Activated naive CD4-positive, alpha-beta T cell treated with anti-CD3 and anti-CD28 coated beads, Interleukin-2, amount 10 ng/mL, durations not matched to agents 7 days and 5 days (primary cell): ENCODE results near the gene ADAMTS2.

Experiments used
- CTCF ChIA-PET: fragments of 350-600 bp; sonication (Branson Sonifier 250); formaldehyde crosslinking; loops from one replicate; lab custom pipeline; 2021; ENCODE audit warnings: antibody characterized with exemption; lab: Charles Lee
- DNase-seq: peaks from one replicate; pipeline ENCODE4 v3.0.0-alpha.2; 2020
- H3K27ac Mint-ChIP-seq: one replicate; pipeline ENCODE4 v1.8.0; 2021; ENCODE audit warnings: mild to moderate bottlenecking, moderate library complexity, mixed read lengths
- H3K27me3 Mint-ChIP-seq: one replicate; pipeline ENCODE4 v1.8.0; 2021; ENCODE audit warnings: mild to moderate bottlenecking, mixed read lengths
- H3K36me3 Mint-ChIP-seq: one replicate; pipeline ENCODE4 v1.8.0; 2021; ENCODE audit warnings: mixed read lengths
- H3K4me1 Mint-ChIP-seq: one replicate; pipeline ENCODE4 v1.8.0; 2021; ENCODE audit warnings: mixed read lengths
- H3K4me3 Mint-ChIP-seq: one replicate; pipeline ENCODE4 v1.8.0; 2021; ENCODE audit warnings: mild to moderate bottlenecking, moderate library complexity, mixed read lengths
- H3K9me3 Mint-ChIP-seq: one replicate; pipeline ENCODE4 v1.8.0; 2021; ENCODE audit warnings: mixed read lengths

ADAMTS2 gene

DNA sequence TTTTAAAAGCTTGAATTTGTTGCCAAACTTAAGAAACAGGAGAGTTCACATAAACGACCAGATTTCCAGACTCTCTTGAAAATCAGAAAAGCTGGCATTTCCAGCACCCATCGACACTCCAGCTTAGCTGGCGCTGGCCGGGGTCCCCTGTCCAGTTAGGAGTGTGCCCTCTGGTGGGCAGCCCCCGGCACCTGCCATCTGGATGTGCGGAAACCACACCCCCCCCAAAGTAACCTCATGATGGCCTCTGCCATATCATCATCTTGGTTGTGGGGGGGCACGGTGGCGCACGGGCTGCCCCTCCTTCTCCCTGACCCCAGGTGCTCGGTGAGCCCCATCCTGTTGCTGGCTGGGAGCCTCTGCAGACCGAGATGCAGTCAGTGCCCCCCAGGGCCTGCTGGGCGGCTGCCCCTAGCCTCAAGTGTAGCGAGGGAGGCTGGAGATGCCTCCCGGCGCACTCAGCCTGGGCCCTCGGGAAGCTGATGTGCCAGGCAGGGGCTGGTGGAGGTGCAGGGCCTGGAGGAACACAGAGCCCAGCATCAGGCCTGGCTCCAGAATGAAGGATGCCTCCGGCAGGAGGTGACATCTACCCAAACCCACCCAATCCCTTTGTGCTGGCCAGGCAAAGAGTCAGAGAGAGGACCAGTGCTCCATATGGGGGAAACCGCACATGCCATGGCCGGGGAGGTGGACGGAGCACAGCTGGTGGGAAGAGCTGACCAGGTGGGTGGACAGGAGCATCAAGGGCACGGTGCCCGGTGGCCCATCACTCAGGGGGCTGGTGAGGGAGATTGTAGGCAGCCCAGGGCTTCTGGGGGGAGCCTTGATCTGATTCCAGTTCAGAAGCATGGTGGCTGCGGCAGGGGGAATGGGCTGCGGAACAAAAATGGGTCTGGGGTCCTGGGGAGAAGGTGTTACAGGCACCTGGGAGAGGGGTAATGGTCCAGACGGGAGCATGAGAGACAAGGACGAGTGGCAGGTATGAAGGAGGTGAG, 70.6 kb downstream of the ADAMTS2 start:
- Mint-ChIP-seq H3K27me3 (no peaks in the 10 kb centered on the region), H3K4me3 (no peak overlapping the region), H3K27ac (no peak overlapping the region), H3K9me3 (no peaks in the 10 kb centered on the region), H3K4me1 (no peaks in the 10 kb centered on the region), H3K36me3 (no peaks in the 10 kb centered on the region)
- no peak for DNase-seq
- CTCF ChIA-PET: no interaction called here

DNA sequence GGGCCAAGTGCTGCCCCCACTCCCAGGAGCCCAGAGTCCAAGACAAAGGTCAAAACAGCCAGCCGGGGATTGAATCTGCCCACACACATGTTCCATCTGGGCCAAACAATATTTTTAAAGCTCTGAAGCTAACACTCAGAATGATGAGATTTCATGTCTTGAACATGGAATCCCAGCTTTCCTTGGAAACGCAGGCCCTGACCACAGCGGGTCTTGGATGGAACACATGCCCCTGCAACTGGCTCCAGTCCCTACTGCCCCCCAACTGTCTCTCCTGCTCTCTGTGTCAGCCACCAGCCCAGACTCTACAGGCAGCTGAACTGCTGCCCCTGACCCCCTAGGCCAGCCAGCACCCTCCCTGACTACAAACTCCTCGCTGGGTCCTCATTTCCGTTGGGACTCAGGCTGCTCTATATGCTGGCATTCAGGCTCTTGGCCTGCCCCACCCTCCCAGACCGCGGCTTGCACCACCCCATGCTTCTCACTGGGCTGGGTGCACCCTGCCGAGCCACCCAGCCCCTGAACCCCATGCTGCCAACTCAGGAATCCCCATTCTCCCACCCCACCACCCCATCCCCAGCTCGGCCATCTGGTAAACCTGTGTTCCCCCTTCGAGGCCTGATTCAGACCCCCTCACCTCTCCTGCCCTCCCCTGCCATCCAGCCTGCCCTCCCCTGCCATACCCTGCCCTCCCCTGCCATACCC, 71.7 kb downstream of the ADAMTS2 start:
- no peak overlapping the region for H3K27ac Mint-ChIP-seq
- DNase-seq: no peak
- no peaks in the 10 kb centered on the region for H3K4me1 Mint-ChIP-seq
- H3K9me3 Mint-ChIP-seq: no peaks in the 10 kb centered on the region
- no peaks in the 10 kb centered on the region for H3K36me3 Mint-ChIP-seq
- no peaks in the 10 kb centered on the region for H3K27me3 Mint-ChIP-seq
- H3K4me3 Mint-ChIP-seq: no peak overlapping the region
- CTCF ChIA-PET: no interaction called here

DNA sequence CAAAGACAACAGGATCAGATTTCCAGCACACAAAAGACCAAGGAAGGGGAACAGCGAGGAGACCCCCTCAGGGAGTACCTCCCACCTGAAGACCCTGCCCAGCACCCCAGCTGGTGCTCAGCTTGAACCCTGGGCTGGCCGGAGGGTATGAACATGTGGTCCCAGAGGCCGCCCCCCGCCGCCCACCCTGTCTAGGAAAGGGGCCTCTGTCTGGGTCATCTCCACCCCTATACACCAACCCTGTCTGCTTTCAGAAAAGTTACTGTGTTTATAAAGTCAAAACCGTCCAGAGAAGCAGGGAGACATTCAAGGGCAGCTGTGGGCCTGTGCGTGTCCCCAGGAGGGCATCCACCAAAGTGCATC, 72.2 kb downstream of the ADAMTS2 start:
- H3K36me3 Mint-ChIP-seq: no peaks in the 10 kb centered on the region
- H3K4me1 Mint-ChIP-seq: no peaks in the 10 kb centered on the region
- CTCF ChIA-PET: no interaction called here
- DNase-seq: no peak
- no peaks in the 10 kb centered on the region for H3K9me3 Mint-ChIP-seq
- H3K4me3 Mint-ChIP-seq: no peak overlapping the region
- no peak overlapping the region for H3K27ac Mint-ChIP-seq
- no peaks in the 10 kb centered on the region for H3K27me3 Mint-ChIP-seq

DNA sequence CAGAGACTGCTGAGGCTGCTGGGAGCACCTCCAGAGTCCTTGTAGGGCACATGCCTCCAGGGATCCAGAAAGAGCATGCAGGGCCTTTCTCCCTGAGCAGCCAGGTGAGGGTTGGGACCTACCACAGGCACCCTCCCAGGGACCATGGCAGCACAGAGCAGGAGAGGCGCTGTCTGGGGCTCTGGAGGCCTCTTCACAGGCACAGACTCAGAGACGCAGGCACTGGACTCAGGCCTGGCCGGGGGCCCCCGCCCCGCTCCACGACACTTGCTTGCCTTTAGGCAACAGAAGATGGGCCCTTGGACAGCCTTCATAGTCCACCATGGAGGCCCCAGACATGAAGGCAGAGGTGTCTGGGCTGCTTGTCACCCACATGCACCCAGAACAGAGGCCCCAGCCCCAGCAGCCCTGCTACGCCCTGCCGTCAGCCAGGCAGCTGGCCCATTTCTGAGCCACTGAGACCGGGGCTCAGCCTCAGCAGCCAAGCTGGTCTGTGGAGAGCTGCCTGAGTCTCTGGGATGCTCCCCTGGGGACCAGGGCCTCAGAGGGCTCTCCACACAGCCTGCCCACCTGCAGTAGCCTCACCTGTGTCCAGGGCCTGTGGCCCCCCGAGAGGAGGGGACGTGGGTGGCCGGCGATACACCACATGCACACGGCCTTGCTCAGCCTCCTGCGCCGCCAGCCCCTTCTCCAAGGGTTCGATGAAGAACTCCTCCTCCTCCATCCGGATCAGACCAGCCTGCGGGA, 72.8 kb downstream of the ADAMTS2 start:
- Mint-ChIP-seq H3K4me3 (no peak overlapping the region), H3K36me3 (no peaks in the 10 kb centered on the region), H3K27ac (no peak overlapping the region), H3K4me1 (no peaks in the 10 kb centered on the region), H3K9me3 (no peaks in the 10 kb centered on the region), H3K27me3 (no peaks in the 10 kb centered on the region)
- CTCF ChIA-PET: no interaction called here
- peak; percentile 9 for DNase-seq

DNA sequence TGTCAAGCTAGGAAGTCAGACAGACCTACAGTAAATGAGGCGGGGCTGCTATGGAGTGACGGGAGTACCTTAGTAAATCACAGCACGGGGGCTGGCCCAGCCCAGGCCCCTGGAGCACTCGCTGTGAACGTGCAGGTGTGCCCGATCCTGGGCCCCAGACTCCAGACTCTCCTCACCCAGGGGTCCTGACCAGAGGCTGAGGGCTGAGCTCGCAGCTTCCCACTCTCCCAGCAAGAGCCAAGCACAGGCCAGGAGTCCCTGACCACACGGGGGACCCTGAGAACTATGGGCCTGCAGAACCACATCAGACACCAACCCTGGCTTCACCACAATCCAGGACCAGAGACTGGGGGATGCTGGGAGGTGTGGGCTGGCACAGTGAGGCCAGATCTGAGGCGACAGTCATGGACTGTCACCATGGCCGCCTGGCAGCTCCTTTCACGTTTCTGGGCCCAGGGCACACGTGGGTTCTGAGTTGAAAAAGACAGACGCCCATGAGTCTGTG, 73.4 kb downstream of the ADAMTS2 start:
- Mint-ChIP-seq H3K4me3 (no peak overlapping the region), H3K27ac (no peak overlapping the region), H3K27me3 (no peaks in the 10 kb centered on the region), H3K4me1 (no peaks in the 10 kb centered on the region), H3K9me3 (no peaks in the 10 kb centered on the region), H3K36me3 (no peaks in the 10 kb centered on the region)
- peak; percentile 8 for DNase-seq
- CTCF ChIA-PET: no interaction called here

DNA sequence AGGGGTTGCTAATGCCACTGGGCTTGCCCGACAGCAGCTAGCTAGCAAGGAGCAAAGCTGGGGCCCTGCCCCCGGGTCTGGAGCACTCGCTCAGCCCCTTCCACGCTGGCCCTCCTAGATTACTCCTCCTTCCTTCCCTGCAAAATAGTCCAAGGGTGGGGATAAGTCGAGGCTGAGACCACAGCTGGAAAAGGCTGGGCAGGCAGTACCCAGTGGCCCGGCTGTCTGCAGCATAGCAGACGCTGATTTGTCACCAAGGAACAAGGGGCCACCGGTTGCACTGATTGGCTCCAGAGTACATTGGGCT, 73.9 kb downstream of the ADAMTS2 start:
- Mint-ChIP-seq H3K9me3 (no peaks in the 10 kb centered on the region), H3K27me3 (no peaks in the 10 kb centered on the region), H3K36me3 (no peaks in the 10 kb centered on the region), H3K27ac (no peak overlapping the region), H3K4me3 (no peak overlapping the region), H3K4me1 (no peaks in the 10 kb centered on the region)
- CTCF ChIA-PET: no interaction called here
- DNase-seq: no peak

DNA sequence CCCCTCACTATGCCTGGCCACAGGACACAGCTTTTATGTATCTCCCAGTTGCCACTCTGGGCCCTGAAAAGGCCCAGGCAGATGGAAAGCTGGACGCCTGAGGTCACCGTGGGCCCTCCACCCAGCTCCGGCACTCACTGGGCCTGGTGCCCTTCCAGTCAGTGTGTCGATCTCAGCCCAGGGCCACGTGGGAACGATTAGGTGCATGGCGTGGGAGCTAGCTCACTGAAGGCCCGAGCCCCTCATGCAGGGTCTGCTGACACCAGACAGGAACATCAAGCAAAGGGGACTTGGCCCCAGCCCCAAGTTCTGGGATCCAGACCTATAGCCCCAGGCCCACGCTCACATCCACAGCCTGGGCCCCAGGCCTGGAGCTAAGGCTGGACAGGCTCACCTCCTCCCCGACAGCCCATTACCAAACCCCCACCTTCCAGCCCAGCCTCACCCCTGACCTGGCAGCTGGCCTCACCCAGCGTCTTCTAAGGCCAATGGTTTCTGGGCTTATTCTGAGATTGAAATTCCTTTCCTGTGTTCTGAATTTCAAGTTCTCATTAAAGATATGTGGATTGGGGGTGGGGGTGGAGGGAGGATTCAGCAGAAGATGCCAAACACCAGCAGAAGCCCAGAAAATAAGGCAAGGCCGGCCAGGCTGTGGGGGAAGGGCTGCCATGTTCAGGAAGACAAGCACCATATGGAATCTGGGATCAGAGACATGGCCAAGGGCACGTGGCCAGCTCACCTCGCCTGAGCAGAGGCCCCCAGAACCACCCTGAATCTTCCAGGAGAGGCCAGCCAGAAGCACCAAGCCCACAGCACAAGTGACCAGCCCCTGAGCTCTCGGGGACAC, 74.5 kb downstream of the ADAMTS2 start:
- no peak for DNase-seq
- no peaks in the 10 kb centered on the region for H3K9me3 Mint-ChIP-seq
- H3K36me3 Mint-ChIP-seq: no peaks in the 10 kb centered on the region
- no peak overlapping the region for H3K27ac Mint-ChIP-seq
- H3K4me1 Mint-ChIP-seq: no peaks in the 10 kb centered on the region
- H3K27me3 Mint-ChIP-seq: peaks cover 3% of the 10 kb centered on the region
- CTCF ChIA-PET: interaction anchor here (0.6 kb wide), 1 partner anchor 53 kb away, joined by 3 read pairs; no protein-coding TSS in a partner anchor
- H3K4me3 Mint-ChIP-seq: no peak overlapping the region

DNA sequence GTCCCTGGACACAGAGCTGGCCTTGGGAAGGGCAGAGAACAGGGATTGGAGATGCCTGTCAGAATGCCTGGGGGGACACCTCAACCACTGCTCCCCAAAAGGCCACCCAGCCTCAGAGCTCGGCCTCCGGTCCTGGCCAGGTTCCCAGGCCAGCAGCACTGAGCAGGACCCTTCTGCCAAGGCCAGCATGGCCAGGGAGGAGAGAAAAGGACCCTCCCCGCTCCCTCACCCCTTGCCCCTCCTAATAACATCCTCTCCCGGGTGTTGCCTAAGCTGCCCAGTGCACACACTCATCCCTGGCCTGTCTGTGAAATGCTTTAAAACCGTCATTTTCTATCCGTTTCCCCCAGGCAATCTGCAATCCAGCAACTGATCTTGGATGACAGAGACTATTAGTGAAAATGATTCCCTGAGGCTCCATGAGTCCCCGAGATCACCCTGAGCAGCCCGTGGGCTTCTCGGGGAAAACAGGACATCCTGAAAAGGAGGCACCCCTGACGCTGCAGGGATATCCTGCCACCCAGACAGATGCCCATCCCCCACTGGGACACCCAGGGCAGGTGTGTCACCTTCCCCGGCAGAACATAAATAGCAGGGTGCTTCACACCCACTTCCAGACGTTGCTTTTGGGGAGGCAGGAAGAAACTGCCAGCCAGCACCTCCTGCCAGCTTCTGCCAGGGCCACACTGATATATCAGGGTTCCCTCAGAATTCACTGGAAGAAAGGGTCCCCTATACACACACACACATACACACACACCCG, 75.3 kb downstream of the ADAMTS2 start:
- no peaks in the 10 kb centered on the region for H3K4me1 Mint-ChIP-seq
- no peak overlapping the region for H3K4me3 Mint-ChIP-seq
- no peaks in the 10 kb centered on the region for H3K36me3 Mint-ChIP-seq
- no peak for DNase-seq
- H3K27me3 Mint-ChIP-seq: peaks cover 5% of the 10 kb centered on the region
- no peak overlapping the region for H3K27ac Mint-ChIP-seq
- CTCF ChIA-PET: interaction anchor here (0.6 kb wide), 1 partner anchor 52 kb away, joined by 3 read pairs; no protein-coding TSS in a partner anchor
- no peaks in the 10 kb centered on the region for H3K9me3 Mint-ChIP-seq

DNA sequence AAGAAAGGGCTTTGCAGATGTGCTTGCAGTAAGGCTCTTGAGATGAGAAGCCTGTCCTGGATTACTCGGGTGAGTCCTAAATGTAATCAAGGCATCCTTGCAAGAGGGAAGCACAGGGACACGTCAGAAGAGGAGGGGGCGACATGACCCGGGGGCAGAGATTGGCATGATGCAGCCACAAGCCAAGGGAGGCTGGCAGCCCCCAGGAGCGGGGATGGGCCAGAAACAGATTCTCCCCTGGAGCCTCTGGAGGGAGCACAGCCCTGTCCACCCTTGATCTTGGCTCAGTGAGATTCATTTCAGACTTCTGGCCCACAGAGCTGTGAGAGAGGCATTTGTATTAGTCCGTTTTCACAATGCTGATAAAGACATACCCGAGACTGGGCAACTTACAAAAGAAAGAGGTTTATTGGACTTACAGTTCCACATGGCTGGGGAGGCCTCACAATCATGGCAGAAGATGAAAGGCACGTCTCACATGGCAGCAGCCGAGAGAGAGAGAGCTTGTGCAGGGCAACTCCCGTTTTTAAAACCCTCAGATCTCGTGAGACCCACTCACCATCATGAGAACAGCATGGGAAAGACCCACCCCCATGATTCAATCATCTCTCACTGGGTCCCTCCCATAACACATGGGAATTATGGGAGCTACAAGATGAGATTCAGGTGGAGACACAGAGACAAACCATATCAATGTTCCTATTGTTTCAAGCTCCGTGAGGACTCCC, 76.1 kb downstream of the ADAMTS2 start:
- no peaks in the 10 kb centered on the region for H3K4me1 Mint-ChIP-seq
- CTCF ChIA-PET: no interaction called here
- H3K27me3 Mint-ChIP-seq: peaks cover 5% of the 10 kb centered on the region
- H3K36me3 Mint-ChIP-seq: no peaks in the 10 kb centered on the region
- no peak overlapping the region for H3K27ac Mint-ChIP-seq
- no peak overlapping the region for H3K4me3 Mint-ChIP-seq
- no peak for DNase-seq
- H3K9me3 Mint-ChIP-seq: no peaks in the 10 kb centered on the region

DNA sequence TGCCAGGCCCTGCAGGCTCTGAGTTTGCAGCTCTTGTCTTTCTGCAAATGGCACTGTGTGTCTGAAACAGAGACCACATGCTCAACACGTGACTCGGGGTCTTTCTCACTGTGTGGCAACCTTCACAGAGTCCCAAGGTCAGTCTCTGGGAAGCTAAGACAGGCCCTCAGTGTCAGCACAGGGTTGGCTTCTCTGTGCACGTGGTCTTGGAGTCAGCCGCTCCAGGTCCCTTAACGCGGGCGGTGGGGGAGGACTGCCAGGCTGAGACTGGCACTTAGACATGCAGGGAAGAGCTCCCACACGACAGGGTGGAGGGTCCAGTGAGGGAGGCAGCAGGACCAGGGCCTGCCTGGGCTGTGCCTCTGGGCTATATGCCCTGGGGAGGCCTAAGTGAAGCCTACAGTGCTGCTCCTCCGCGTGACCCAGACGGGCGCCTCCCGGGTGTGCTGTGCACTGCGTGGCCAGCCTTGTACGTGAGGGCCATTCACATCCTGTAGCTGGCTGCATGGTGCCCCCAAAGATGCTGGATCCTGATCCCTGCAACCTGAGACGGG, 76.8 kb downstream of the ADAMTS2 start:
- DNase-seq: no peak
- no peaks in the 10 kb centered on the region for H3K4me1 Mint-ChIP-seq
- no peak overlapping the region for H3K4me3 Mint-ChIP-seq
- CTCF ChIA-PET: no interaction called here
- H3K27me3 Mint-ChIP-seq: peaks cover 5% of the 10 kb centered on the region
- H3K9me3 Mint-ChIP-seq: no peaks in the 10 kb centered on the region
- no peaks in the 10 kb centered on the region for H3K36me3 Mint-ChIP-seq
- no peak overlapping the region for H3K27ac Mint-ChIP-seq

DNA sequence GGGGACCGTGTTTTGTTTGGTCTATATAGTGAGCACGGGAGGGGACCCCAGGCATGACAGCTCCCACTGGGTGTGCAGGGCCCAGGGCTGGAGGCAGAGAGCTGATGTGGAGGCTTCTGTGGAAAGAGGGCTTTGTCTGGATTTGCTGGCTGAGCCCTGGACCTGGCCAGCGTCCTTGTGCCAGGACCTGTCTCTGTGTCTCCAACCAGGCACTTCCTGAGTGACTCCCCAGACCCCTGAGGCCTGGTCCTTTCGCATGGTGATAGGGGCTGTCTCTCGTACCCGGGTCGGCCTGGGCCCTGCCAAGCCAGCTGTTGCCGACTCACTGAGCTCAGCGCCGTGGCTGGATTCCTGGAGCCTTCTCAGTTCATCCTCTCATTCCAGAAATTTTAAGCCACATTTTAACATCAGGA, 77.6 kb downstream of the ADAMTS2 start:
- Mint-ChIP-seq H3K9me3 (no peaks in the 10 kb centered on the region), H3K4me1 (no peaks in the 10 kb centered on the region), H3K36me3 (no peaks in the 10 kb centered on the region), H3K27me3 (peaks cover 5% of the 10 kb centered on the region), H3K27ac (no peak overlapping the region), H3K4me3 (no peak overlapping the region)
- CTCF ChIA-PET: no interaction called here
- DNase-seq: no peak

DNA sequence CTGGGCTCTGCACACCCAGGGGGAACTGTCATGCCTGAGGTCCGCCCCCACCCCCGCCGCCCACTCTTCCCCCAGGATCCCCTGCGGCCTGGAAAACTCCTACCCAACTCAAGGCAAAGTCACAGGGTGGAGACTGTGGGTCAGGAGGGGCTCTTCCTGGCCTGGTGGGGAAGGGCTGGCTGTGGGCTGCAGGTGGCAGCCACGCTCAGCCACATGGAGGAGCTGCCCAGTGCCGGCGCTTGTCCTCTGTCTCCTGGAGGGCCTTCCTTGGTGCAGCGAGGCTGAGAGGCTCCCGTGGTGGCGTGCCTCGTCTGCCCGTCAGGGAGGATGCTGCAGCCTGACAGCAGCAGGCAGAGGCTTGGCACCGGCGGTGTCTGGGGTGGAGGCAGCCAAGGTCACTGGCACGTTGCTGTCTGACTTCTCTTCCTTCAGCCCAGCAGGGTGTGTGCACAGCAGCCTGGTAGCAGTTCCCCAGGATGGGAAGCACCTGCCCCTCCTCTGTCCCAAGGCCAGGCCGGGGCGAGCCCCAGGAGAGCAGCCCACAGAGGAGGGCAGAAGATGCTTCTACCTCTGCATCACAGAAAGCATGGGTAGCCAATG, 78.1 kb downstream of the ADAMTS2 start:
- peak; percentile 3 for DNase-seq
- Mint-ChIP-seq H3K4me3 (no peak overlapping the region), H3K27ac (no peak overlapping the region), H3K36me3 (no peaks in the 10 kb centered on the region), H3K4me1 (no peaks in the 10 kb centered on the region), H3K27me3 (peaks cover 7% of the 10 kb centered on the region), H3K9me3 (no peaks in the 10 kb centered on the region)
- CTCF ChIA-PET: no interaction called here
